Measurements from ENCODE around the gene TIMM29.

TIMM29 gene

DNA sequence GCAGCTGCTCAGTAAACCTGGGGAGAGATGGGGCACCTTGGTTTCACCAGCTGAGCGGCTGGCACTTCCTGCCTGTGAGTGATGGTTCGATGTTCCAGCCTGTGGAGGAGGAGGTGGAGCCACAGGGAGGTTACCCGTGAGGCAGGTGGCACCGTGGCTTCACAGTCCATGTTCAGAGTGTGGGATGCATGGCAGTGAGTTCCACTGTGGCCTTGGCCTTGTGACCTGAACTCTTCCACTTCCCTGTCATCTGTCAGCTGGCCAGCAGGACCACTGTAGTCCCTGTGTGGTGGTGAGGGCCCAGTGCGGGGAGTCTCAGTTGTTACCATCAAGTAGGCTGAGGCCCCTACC is 49.1 kb downstream of the TIMM29 start:
- TF ChIP-seq TAF1 (IDR thresholded peaks at IDR 0.05; ENCODE audit: borderline replicate concordance, insufficient read depth, low read length) = no peak
- TF ChIP-seq SIN3A (IDR thresholded peaks at IDR 0.05; ENCODE audit: borderline replicate concordance, insufficient read depth, low read length) = no peak

Measured in PFSK-1 (cell line).